Activated naive CD4-positive, alpha-beta T cell treated with anti-CD3 and anti-CD28 coated beads, Interleukin-2, amount 10 ng/mL, durations not matched to agents 7 days and 5 days (primary cell): ENCODE results near the gene SHQ1.

Source experiments
- CTCF ChIA-PET: fragments of 350-600 bp; sonication (Branson Sonifier 250); formaldehyde crosslinking; loops from one replicate; lab custom pipeline; 2021; ENCODE audit warnings: antibody characterized with exemption; lab: Charles Lee
- DNase-seq: peaks from one replicate; pipeline ENCODE4 v3.0.0-alpha.2; 2020
- H3K27ac Mint-ChIP-seq: one replicate; pipeline ENCODE4 v1.8.0; 2021; ENCODE audit warnings: mild to moderate bottlenecking, moderate library complexity, mixed read lengths
- H3K27me3 Mint-ChIP-seq: one replicate; pipeline ENCODE4 v1.8.0; 2021; ENCODE audit warnings: mild to moderate bottlenecking, mixed read lengths
- H3K36me3 Mint-ChIP-seq: one replicate; pipeline ENCODE4 v1.8.0; 2021; ENCODE audit warnings: mixed read lengths
- H3K4me1 Mint-ChIP-seq: one replicate; pipeline ENCODE4 v1.8.0; 2021; ENCODE audit warnings: mixed read lengths
- H3K4me3 Mint-ChIP-seq: one replicate; pipeline ENCODE4 v1.8.0; 2021; ENCODE audit warnings: mild to moderate bottlenecking, moderate library complexity, mixed read lengths
- H3K9me3 Mint-ChIP-seq: one replicate; pipeline ENCODE4 v1.8.0; 2021; ENCODE audit warnings: mixed read lengths

SHQ1 gene

GRCh38 chr3:72836416-72836815 is 11.8 kb downstream of the SHQ1 start:
- CTCF ChIA-PET: interaction anchor here (1.2 kb wide), 1 partner anchor 13 kb away, joined by 3 read pairs; no protein-coding TSS in a partner anchor
- Mint-ChIP-seq H3K9me3 (no peaks in the 10 kb centered on the region), H3K36me3 (peaks cover 33% of the 10 kb centered on the region)

GRCh38 chr3:72830452-72831223 is 17.6 kb downstream of the SHQ1 start:
- CTCF ChIA-PET: interaction anchor here (0.9 to 1.6 kb wide), 4 partner anchors 9 to 955 kb away, joined by 3 to 6 read pairs (median 4); no protein-coding TSS in a partner anchor
- peaks cover 31% of the 10 kb centered on the region for H3K36me3 Mint-ChIP-seq
- no peaks in the 10 kb centered on the region for H3K4me1 Mint-ChIP-seq
- H3K27ac Mint-ChIP-seq: no peak overlapping the region
- H3K4me3 Mint-ChIP-seq: no peak overlapping the region
- no peaks in the 10 kb centered on the region for H3K27me3 Mint-ChIP-seq
- DNase-seq: no peak
- H3K9me3 Mint-ChIP-seq: no peaks in the 10 kb centered on the region

More at GRCh38 chr3:72836416-72836815, 11.8 kb downstream of the SHQ1 start:
- Mint-ChIP-seq H3K4me3 (no peak overlapping the region), H3K4me1 (peaks cover 4% of the 10 kb centered on the region), H3K27me3 (no peaks in the 10 kb centered on the region), H3K27ac (no peak overlapping the region)
- no peak for DNase-seq

DNA sequence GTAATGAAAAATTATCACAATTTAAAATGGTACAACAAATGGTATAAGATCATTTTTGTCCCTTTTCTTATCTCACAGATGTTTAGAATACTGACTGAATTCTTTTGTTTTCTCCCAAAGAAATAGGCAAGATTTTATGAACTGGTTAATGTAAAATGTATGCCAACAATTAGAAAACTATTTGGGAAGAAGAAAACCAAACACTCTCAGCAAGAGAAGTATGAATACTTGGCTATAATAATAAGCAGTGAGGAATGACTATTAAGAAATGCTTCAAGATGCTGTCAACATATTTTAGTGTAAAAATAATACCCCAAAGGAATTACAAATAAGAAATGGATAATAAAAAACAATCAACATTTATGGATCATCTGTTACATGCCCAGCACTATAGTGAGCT is 18.5 kb downstream of the SHQ1 start:
- Mint-ChIP-seq H3K9me3 (no peaks in the 10 kb centered on the region), H3K4me3 (no peak overlapping the region), H3K4me1 (no peaks in the 10 kb centered on the region), H3K36me3 (peaks cover 22% of the 10 kb centered on the region), H3K27ac (no peak overlapping the region), H3K27me3 (no peaks in the 10 kb centered on the region)
- no peak for DNase-seq
- CTCF ChIA-PET: interaction anchor here (1.5 to 1.6 kb wide), 2 partner anchors 11 to 164 kb away, joined by 4 to 6 read pairs; no protein-coding TSS in a partner anchor

GRCh38 chr3:72821161-72821781 is 27.0 kb downstream of the SHQ1 start:
- DNase-seq: peak; percentile 31
- no peaks in the 10 kb centered on the region for H3K9me3 Mint-ChIP-seq
- no peaks in the 10 kb centered on the region for H3K27me3 Mint-ChIP-seq
- peaks cover 6% of the 10 kb centered on the region for H3K36me3 Mint-ChIP-seq
- no peak overlapping the region for H3K27ac Mint-ChIP-seq
- CTCF ChIA-PET: interaction anchor here (0.6 to 7.4 kb wide), 22 partner anchors 9 to 1112 kb away, joined by 3 to 117 read pairs (median 5); partner anchors contain the start of gene SHQ1
- H3K4me1 Mint-ChIP-seq: peaks cover 3% of the 10 kb centered on the region
- H3K4me3 Mint-ChIP-seq: no peak overlapping the region

- no peak for DNase-seq
- no peaks in the 10 kb centered on the region for H3K27me3 Mint-ChIP-seq
- no peaks in the 10 kb centered on the region for H3K9me3 Mint-ChIP-seq
- H3K36me3 Mint-ChIP-seq: peaks cover 11% of the 10 kb centered on the region
- H3K4me1 Mint-ChIP-seq: peaks cover 3% of the 10 kb centered on the region
- H3K27ac Mint-ChIP-seq: no peak overlapping the region
- no peak overlapping the region for H3K4me3 Mint-ChIP-seq
- CTCF ChIA-PET: interaction anchor here (0.6 to 7.4 kb wide), 10 partner anchors 29 to 1090 kb away, joined by 3 to 117 read pairs (median 6); no protein-coding TSS in a partner anchor
Observed at GRCh38 chr3:72820415-72820814, 27.8 kb downstream of the SHQ1 start.

- H3K4me3 Mint-ChIP-seq: no peak overlapping the region
- CTCF ChIA-PET: interaction anchor here (1.0 to 7.4 kb wide), 8 partner anchors 12 to 944 kb away, joined by 3 to 117 read pairs (median 6); no protein-coding TSS in a partner anchor
- H3K9me3 Mint-ChIP-seq: no peaks in the 10 kb centered on the region
- H3K27ac Mint-ChIP-seq: no peak overlapping the region
- no peaks in the 10 kb centered on the region for H3K27me3 Mint-ChIP-seq
- H3K4me1 Mint-ChIP-seq: peaks cover 3% of the 10 kb centered on the region
- H3K36me3 Mint-ChIP-seq: peaks cover 17% of the 10 kb centered on the region
- no peak for DNase-seq
Observed at GRCh38 chr3:72818905-72819304, 29.3 kb downstream of the SHQ1 start.

GRCh38 chr3:72818092-72818773 is 30.0 kb downstream of the SHQ1 start:
- DNase-seq: no peak
- peaks cover 3% of the 10 kb centered on the region for H3K4me1 Mint-ChIP-seq
- CTCF ChIA-PET: interaction anchor here (1.0 to 7.4 kb wide), 6 partner anchors 12 to 944 kb away, joined by 3 to 117 read pairs (median 10); no protein-coding TSS in a partner anchor
- H3K9me3 Mint-ChIP-seq: no peaks in the 10 kb centered on the region
- no peak overlapping the region for H3K27ac Mint-ChIP-seq
- no peak overlapping the region for H3K4me3 Mint-ChIP-seq
- H3K36me3 Mint-ChIP-seq: peaks cover 18% of the 10 kb centered on the region
- H3K27me3 Mint-ChIP-seq: no peaks in the 10 kb centered on the region

GRCh38 chr3:72816862-72817355 is 31.3 kb downstream of the SHQ1 start:
- Mint-ChIP-seq H3K4me1 (peaks cover 3% of the 10 kb centered on the region), H3K9me3 (no peaks in the 10 kb centered on the region), H3K4me3 (no peak overlapping the region), H3K36me3 (peaks cover 24% of the 10 kb centered on the region), H3K27me3 (no peaks in the 10 kb centered on the region), H3K27ac (no peak overlapping the region)
- CTCF ChIA-PET: interaction anchor here (0.6 to 4.0 kb wide), 3 partner anchors 150 to 903 kb away, joined by 3 to 29 read pairs (median 3); no protein-coding TSS in a partner anchor
- no peak for DNase-seq

GRCh38 chr3:72814308-72814707 is 33.9 kb downstream of the SHQ1 start:
- H3K4me3 Mint-ChIP-seq: no peak overlapping the region
- no peaks in the 10 kb centered on the region for H3K27me3 Mint-ChIP-seq
- CTCF ChIA-PET: interaction anchor here (0.7 to 4.0 kb wide), 3 partner anchors 75 to 148 kb away, joined by 3 to 29 read pairs (median 3); no protein-coding TSS in a partner anchor
- DNase-seq: no peak
- H3K9me3 Mint-ChIP-seq: no peaks in the 10 kb centered on the region
- peaks cover 24% of the 10 kb centered on the region for H3K36me3 Mint-ChIP-seq
- H3K27ac Mint-ChIP-seq: no peak overlapping the region
- H3K4me1 Mint-ChIP-seq: peaks cover 5% of the 10 kb centered on the region

GRCh38 chr3:72812201-72812600 is 36.0 kb downstream of the SHQ1 start:
- Mint-ChIP-seq H3K27me3 (no peaks in the 10 kb centered on the region), H3K4me1 (peaks cover 5% of the 10 kb centered on the region), H3K9me3 (no peaks in the 10 kb centered on the region), H3K4me3 (no peak overlapping the region), H3K27ac (no peak overlapping the region), H3K36me3 (peaks cover 28% of the 10 kb centered on the region)
- no peak for DNase-seq
- CTCF ChIA-PET: interaction anchor here (1.0 to 2.0 kb wide), 3 partner anchors 10 to 439 kb away, joined by 3 to 8 read pairs (median 5); no protein-coding TSS in a partner anchor

DNA sequence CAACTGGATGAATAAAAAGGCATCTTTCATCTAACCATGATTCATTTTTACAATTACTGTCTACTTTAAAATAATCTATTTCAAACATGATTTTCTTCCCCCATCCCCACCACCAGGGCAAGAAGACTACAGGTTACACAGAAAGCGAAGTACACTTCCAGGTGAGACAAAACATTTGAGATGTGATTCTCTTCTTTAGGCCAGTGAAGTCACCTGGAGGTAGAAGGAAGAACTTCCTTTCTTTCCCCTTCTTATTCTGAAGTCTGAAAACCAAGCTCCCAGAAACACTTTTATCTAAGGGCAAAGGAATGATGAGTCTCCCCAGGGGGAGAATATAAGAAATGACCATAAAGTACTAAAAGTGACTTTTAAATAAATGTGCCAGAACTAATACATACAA is 36.7 kb downstream of the SHQ1 start:
- Mint-ChIP-seq H3K9me3 (no peaks in the 10 kb centered on the region), H3K27me3 (no peaks in the 10 kb centered on the region), H3K4me1 (peaks cover 2% of the 10 kb centered on the region), H3K36me3 (peaks cover 23% of the 10 kb centered on the region), H3K4me3 (no peak overlapping the region), H3K27ac (no peak overlapping the region)
- no peak for DNase-seq
- CTCF ChIA-PET: interaction anchor here (1.1 to 2.0 kb wide), 2 partner anchors 146 to 439 kb away, joined by 3 to 8 read pairs; no protein-coding TSS in a partner anchor

DNA sequence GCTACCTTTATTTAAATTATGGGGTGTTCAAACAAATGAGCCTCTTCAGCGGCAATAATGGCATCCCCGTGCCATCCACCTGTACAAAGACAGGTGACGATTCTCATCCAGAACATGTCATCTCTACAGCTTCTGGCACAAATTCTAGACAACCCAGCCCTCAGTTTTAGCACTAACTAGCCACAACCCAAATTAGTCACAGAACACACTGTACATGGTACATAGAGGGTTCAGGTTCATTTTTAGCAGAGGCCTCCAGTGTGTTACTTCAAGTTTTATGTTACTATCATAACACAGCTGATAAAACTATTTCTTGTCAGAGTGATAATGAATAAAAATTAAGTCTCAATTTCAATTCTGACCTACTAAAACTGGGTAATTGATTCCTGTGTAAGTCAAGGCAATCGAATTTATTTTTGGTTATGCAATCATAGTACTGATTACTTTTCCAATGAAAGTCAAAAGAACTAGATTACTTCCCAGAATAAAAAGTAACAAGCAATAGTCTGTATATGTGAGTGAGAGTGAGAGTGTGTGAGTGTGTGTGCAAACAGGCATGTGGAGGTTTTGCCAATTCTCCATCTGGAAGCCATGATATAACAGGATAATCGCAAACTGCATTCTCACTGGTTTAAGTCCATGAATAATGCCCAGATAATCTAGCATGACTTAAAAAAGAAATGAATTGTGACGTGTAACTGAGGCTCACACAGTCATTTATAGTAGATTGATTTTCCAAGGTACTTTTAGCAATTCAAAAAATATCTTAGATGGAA is 37.4 kb downstream of the SHQ1 start:
- no peak overlapping the region for H3K27ac Mint-ChIP-seq

DNA sequence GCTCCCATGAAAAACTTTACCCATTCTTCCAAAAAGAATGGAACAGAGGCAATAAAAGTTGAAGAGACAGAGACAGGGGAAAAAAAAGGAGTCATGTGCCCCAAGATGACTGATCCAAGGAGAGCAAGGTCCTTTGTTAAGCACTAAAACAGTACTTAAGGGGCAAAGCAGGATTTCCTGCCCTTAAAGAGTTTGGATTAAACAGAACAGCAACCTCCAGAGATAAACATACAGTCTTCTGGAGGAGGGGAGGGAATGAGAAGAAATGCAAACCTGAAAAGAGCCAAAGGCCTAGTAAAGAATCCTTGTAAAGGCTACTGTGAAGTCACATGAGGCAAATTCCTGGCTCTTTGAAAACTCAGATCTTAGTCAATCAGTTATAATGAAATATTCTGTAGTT is 38.2 kb downstream of the SHQ1 start:
- H3K27me3 Mint-ChIP-seq: no peaks in the 10 kb centered on the region
- peaks cover 16% of the 10 kb centered on the region for H3K36me3 Mint-ChIP-seq
- H3K9me3 Mint-ChIP-seq: no peaks in the 10 kb centered on the region
- DNase-seq: no peak
- CTCF ChIA-PET: interaction anchor here (0.8 to 1.3 kb wide), 2 partner anchors 144 to 145 kb away, joined by 3 to 4 read pairs; no protein-coding TSS in a partner anchor
- no peak overlapping the region for H3K27ac Mint-ChIP-seq
- no peak overlapping the region for H3K4me3 Mint-ChIP-seq
- H3K4me1 Mint-ChIP-seq: peaks cover 2% of the 10 kb centered on the region

More for the DNA sequence above, 37.4 kb downstream of the SHQ1 start:
- CTCF ChIA-PET: interaction anchor here (0.8 to 1.3 kb wide), 3 partner anchors 71 to 438 kb away, joined by 3 to 4 read pairs (median 4); no protein-coding TSS in a partner anchor
- Mint-ChIP-seq H3K4me3 (no peak overlapping the region), H3K36me3 (peaks cover 20% of the 10 kb centered on the region), H3K27me3 (no peaks in the 10 kb centered on the region), H3K9me3 (no peaks in the 10 kb centered on the region), H3K4me1 (peaks cover 2% of the 10 kb centered on the region)
- DNase-seq: no peak
